HG02884 (cell line): Measurements from ENCODE around the gene CDH23.

Experiments used
- ATAC-seq: cut with Tn5 transposase; IDR thresholded peaks from one replicate; pipeline ENCODE4 v1.9.1; 2021; ENCODE audit warnings: mild to moderate bottlenecking, moderate library complexity; ENCODE audit not compliant: unreplicated experiment

CDH23 gene

GRCh38 chr10:71671994-71672946 lies 275.6 kb downstream of the CDH23 start:
- ATAC-seq: no peak

- no peak for ATAC-seq
These were observed 278.7 kb downstream of the CDH23 start for GRCh38 chr10:71675295-71675970.

GRCh38 chr10:71677261-71677660 lies 280.5 kb downstream of the CDH23 start:
- no peak for ATAC-seq

DNA sequence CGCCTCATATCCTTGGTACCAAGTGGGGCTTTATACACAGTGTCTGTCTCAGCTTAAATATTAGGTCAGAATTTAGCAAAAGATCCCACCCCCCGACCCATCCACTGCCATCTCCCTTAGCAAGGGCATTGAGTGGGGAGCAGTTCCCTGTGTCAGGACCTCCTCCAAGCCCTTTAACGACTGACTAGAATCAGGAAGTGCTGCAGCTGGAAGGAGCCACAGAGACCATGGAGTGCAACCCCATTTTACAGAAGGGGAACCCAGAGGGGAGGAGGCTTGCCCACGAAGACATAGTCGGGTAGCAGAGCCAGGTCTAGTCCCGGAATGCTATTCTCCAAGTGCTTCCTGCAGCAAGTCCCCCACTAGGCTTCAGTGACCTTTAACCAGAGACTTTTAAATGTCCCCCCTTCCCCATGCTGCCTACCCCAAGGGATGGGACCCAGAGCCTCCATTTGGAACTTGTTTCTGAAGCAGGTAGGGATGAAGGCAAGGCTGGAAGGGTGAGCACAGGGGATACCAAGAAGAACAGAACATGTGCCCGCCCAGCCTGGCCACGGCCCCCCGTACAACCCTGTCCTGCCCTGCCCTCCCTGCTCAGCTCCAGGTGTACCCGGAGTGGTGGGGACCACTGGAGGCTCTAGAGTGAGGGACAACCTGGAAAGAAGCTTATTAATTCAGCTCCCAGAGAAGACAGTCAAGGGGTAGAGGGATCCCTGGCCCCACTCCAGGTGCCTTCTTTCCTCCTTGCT lies 281.5 kb downstream of the CDH23 start:
- no peak for ATAC-seq

GRCh38 chr10:71679425-71679824 lies 282.7 kb downstream of the CDH23 start:
- ATAC-seq: no peak

DNA sequence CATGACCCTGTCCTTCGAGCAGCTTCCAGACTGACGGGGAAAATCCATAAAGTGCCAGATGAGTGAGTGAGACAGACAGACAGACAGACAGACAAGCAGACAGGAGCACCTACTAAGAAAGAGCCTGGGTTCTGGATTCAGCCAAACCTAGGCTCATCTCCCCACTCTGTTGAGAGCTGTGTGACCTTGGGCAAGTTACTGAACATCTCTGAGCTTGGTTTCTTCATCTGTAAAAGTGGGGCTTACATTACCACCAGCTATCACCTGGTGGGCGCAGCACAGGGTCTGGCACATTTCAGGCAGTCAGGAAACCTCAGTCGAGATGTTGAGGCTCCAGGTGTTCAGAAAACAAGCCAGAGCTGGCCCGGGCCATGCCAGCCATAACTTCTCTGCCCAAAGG lies 285.3 kb downstream of the CDH23 start:
- no peak for ATAC-seq

DNA sequence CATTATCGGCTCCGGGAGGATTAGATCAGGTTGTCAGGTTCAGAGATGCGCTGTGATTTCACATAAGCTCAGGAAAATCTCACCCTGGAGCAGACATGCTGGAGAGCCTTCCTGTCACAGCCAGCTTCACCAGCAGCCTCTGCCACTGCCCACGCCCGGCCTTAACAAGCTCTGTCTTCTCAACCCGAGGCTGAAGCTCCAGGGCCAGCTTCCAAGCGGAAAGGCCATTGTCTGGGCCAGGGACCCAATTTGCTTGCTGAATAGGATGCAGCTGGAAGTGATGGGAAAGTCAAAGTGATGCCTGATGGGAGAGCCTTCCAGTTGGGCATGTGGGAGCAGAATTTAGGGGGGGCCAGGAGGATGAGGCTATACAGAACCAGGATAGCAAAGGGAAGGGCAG lies 286.6 kb downstream of the CDH23 start:
- ATAC-seq: no peak

DNA sequence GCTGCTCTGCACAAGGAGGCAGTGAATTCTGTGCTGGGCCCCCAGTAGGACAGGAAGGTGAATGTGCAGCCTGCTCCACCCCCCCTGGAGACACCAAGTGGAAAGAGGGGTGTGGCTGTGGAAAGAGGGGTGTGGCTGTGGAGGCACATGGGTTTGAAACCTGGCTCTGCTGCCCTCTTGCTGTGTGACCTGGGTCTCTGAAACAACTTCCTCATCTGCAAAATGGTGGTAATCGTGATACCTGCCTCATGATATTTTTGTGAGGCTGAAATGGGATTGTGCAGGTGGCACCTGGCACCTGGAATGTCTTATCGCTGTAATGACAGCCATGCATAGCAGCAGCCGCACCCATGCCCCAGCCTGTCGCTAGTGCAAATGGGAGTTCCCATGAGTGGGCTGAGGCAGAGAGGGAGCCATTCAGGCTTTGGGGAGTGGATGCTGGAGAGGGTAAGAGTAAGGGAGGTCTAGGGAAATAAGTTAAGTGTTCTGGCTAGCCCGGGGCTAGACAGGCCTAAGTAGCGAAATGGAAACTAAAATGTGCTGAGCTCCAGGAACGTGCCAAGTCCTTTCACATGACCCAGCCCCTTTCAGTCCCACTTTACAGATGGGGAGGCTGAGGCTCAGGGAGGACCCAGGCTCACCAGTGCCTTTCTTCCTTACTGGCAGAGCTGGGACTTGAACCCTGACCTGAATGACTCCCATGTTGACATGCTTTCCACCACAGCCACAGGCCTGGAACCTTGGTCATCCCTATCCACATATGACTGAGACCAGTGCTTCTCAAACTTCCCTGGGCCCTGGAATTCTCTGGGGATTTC lies 287.8 kb downstream of the CDH23 start:
- ATAC-seq: no peak

DNA sequence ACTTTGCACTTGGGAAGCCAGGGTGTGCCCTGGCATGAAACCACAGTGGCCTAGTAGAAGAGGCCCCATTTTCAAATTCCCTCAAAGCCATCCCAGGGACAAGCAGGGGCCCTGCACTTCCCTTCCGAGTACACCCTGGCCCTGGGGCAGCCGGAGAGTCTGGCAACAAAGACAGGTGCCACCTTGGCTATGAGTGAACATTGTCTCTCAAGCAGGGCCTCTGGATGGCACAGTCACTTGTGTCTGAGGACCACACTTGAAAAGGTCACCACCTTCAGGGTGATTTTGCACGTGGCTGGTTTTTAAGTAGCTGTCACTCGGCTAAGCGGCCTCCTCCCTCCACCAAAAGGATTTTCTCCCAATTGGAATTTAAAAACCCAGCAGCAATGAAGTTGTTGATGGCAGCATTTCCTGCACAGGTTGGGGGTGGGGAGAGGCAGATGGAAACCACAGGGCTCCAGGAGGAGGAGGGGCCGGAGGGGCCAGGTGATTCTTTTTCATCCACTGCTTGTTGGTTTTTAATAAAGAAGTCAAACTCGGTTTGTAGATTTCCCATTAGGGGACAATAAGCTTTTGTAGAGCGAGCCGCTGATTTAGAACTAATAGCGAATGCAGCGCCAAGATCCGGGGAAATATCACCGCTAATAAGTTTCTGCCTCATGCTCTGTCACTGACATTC lies 289.0 kb downstream of the CDH23 start:
- ATAC-seq: no peak

DNA sequence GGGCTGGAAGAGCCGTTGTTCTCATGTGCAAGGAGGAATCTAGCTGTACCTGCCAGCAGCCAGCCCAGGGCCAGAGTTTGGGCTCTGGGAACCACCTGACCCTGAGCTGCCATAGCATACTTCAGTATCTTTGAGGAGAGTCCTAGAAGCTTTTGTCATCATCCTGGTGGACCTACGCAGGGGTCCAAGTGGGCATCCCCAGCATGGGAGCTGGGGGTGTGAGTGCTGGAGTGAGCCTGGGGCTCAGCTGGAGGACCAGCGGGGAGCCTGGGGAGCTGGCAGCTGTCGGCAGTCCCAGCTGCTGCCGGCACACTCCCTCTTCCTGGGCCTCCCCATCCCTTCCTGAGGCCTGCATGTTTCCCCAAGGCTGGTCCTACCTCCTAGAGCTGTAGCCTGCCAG lies 290.4 kb downstream of the CDH23 start:
- no peak for ATAC-seq

GRCh38 chr10:71687480-71687879 lies 290.8 kb downstream of the CDH23 start:
- no peak for ATAC-seq

GRCh38 chr10:71688256-71688655 lies 291.5 kb downstream of the CDH23 start:
- no peak for ATAC-seq

DNA sequence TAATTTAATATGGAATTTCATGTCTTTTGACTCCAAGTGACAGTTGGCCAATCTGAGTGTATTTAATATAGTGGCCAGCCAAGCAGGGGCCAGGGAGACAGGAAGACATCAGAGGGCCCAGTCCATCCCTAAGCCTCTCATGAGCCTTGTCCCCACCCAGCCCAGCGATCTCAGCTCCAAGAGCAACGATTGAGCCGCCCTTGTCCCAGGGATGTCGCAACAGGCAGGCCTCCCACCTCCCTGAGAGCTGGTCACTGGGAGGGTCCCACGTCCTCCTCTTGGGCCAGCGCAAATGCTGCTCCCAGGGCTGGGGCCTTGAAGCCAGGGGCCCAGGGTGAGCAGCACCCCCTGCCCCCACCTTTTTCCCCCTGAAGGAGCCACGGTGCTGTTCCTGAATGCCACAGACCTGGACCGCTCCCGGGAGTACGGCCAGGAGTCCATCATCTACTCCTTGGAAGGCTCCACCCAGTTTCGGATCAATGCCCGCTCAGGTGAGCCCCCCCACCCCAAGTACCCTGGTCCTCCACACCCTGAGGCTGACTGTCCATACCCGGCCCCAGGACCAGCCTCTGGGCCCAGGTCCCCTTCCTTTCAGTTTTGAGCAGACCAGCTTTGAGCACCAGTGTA lies 293.5 kb downstream of the CDH23 start:
- ATAC-seq: no peak

DNA sequence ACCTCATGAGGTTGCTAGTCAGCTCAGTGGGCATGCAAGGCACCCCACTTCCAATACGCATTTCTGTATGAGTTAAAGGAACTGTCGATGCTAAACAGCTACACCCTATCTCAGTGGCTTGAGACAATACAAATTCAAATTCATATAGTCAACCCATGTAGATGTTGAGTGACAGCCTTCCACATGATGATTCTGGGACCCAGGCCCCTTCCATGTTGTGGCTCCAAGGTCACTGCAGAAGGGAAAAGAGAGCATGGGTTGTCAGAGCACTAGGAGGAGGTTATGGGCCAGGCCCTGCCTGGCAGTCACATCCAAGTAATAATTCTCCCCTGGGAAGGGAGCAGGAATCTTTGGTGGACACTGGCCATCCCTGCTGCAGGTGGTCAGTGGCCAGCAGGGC lies 294.7 kb downstream of the CDH23 start:
- no peak for ATAC-seq

DNA sequence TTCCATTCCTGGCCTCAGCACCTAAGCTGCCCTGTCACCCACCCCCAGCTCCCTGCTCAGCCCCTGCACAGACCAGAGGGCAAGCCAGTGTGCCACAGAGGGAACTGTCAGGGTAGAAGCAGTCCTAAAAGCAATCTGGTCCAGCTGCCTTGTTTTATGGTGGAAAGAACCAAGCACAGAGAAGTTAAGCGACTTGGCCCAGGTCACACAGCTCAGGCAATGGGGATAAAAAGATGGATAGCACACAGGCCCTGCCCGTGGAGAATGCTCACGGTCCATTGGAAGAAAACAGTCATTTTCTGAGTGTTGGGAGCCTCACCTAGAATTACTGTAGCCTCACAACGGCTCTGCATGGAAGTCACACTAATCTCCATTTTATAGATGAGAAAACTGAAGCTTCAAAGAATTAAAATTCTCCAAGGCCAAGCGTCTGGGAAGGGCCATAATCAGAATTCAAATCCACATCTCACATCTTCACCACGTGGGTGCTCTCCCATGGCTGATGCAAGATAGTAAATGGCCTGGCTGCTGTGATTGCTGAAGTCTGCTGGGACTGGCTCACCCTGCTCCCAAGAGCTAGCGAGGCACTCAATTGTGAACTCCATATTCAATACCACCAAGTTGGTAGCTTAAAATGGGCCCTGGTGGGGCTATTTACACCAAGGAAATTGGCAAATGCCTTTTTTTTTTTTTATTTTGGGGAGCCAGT lies 296.0 kb downstream of the CDH23 start:
- ATAC-seq: no peak

GRCh38 chr10:71693377-71693776 lies 296.7 kb downstream of the CDH23 start:
- no peak for ATAC-seq

GRCh38 chr10:71694039-71694501 lies 297.4 kb downstream of the CDH23 start:
- ATAC-seq: no peak

- ATAC-seq: peak; percentile 78
These were observed 297.8 kb downstream of the CDH23 start for GRCh38 chr10:71694567-71694968.
